Osteocyte (in vitro differentiated cells): Measurements from ENCODE around the gene ABLIM2. TPM values are rescaled to one million over a fixed set of nuclear protein-coding genes. Genes with fewer than 3 reads are reported as not detected.

Experiments used
- DNase-seq: peaks from one replicate; pipeline ENCODE4 v3.0.0; 2021; ENCODE audit warnings: mixed read lengths; ENCODE audit not compliant: unreplicated experiment; ENCODE audit errors: extremely low spot score
- H3K27ac Mint-ChIP-seq: one replicate; pipeline ENCODE4 v1.8.0; 2021; ENCODE audit warnings: mild to moderate bottlenecking, mixed read lengths; ENCODE audit not compliant: unreplicated experiment
- H3K27me3 Mint-ChIP-seq: one replicate; pipeline ENCODE4 v1.8.0; 2021; ENCODE audit warnings: mixed read lengths; ENCODE audit not compliant: unreplicated experiment
- H3K36me3 Mint-ChIP-seq: one replicate; pipeline ENCODE4 v1.8.0; 2021; ENCODE audit warnings: mixed read lengths; ENCODE audit not compliant: unreplicated experiment
- H3K4me1 Mint-ChIP-seq: one replicate; pipeline ENCODE4 v1.8.0; 2021; ENCODE audit warnings: mixed read lengths; ENCODE audit not compliant: unreplicated experiment
- H3K4me3 Mint-ChIP-seq: one replicate; pipeline ENCODE4 v1.8.0; 2021; ENCODE audit warnings: mild to moderate bottlenecking, moderate library complexity, mixed read lengths; ENCODE audit not compliant: unreplicated experiment
- H3K9me3 Mint-ChIP-seq: one replicate; pipeline ENCODE4 v1.8.0; 2021; ENCODE audit warnings: mixed read lengths; ENCODE audit not compliant: unreplicated experiment
- total RNA-seq: library from RNA; stranded (reverse); gene quantifications from 2 replicates; pipeline ENCODE4 v1.2.1, GENCODE V29; 2021
- TF ChIP-seq, protein P1 (sequence below): fragments of 200-600 bp; sonication (generic); IDR thresholded peaks from 2 replicates; pipeline ENCODE4 v1.5.0; 2021; ENCODE audit warnings: antibody characterized with exemption, mild to moderate bottlenecking, moderate library complexity

The ABLIM2 gene
- total RNA-seq, 1 donor from 2014 or later = 0.24 TPM

DNA sequence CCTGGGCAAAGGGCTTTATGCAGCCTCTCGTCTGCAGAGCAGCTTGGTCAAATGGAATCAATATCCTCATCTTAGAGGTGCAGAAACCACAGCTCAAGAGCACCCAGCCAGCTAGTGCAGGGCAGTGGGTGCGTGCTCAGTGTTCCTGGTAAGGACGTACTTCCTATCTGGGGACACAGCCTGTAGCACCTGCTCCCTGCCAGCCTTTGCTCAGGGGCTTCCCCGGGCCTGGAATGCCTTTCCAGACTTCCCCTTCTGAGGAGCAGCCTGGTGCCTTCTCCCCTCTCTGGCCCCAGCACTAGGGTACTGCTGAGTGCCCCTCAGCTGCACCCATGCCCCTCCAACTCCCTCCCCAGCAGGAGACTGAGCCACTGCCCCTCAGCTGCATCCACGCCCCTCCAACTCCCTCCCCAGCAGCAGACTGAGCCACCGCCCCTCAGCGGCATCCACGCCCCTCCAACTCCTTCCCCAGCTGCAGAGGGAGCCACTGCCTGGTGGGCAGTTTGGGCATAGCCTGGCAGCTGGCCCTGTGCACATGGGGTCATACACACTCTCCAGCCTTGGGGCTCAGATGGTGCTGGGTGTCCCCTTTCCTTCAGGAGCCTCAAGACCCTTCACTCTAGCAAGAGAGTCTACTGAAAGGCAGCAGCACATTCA lies 176.7 kb downstream of the ABLIM2 start:
- DNase-seq = no peak
- no peaks in the 10 kb centered on the region for H3K9me3 Mint-ChIP-seq
- H3K36me3 Mint-ChIP-seq = no peaks in the 10 kb centered on the region
- no peak overlapping the region for H3K27ac Mint-ChIP-seq
- TF ChIP-seq, protein P1, sequence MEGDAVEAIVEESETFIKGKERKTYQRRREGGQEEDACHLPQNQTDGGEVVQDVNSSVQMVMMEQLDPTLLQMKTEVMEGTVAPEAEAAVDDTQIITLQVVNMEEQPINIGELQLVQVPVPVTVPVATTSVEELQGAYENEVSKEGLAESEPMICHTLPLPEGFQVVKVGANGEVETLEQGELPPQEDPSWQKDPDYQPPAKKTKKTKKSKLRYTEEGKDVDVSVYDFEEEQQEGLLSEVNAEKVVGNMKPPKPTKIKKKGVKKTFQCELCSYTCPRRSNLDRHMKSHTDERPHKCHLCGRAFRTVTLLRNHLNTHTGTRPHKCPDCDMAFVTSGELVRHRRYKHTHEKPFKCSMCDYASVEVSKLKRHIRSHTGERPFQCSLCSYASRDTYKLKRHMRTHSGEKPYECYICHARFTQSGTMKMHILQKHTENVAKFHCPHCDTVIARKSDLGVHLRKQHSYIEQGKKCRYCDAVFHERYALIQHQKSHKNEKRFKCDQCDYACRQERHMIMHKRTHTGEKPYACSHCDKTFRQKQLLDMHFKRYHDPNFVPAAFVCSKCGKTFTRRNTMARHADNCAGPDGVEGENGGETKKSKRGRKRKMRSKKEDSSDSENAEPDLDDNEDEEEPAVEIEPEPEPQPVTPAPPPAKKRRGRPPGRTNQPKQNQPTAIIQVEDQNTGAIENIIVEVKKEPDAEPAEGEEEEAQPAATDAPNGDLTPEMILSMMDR = no peak
- H3K4me1 Mint-ChIP-seq = peaks cover 32% of the 10 kb centered on the region
- H3K4me3 Mint-ChIP-seq = no peak overlapping the region
- H3K27me3 Mint-ChIP-seq = no peaks in the 10 kb centered on the region

DNA sequence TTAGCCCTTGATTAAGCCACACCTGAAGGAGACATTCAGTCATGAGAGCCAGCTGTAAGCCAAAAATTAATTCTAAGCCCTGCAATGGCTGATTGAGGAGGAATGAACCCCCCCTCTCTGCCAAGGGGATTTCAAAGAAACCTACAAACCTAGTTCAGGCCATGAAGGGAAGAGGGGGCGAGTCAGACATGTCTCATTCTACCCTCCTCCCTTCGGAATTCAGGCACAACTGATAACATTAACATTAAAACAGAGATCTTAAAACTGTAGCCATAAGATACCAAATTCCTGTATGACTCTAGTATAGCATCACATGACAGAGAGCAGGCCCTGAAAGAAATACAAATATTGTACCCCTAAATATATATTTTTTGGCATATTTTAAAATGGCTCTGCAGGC lies 178.6 kb downstream of the ABLIM2 start:
- TF ChIP-seq, protein P1 = no peak
- no peaks in the 10 kb centered on the region for H3K9me3 Mint-ChIP-seq
- no peak overlapping the region for H3K27ac Mint-ChIP-seq
- H3K36me3 Mint-ChIP-seq = no peaks in the 10 kb centered on the region
- no peaks in the 10 kb centered on the region for H3K27me3 Mint-ChIP-seq
- no peak overlapping the region for H3K4me3 Mint-ChIP-seq
- DNase-seq = no peak
- peaks cover 21% of the 10 kb centered on the region for H3K4me1 Mint-ChIP-seq

DNA sequence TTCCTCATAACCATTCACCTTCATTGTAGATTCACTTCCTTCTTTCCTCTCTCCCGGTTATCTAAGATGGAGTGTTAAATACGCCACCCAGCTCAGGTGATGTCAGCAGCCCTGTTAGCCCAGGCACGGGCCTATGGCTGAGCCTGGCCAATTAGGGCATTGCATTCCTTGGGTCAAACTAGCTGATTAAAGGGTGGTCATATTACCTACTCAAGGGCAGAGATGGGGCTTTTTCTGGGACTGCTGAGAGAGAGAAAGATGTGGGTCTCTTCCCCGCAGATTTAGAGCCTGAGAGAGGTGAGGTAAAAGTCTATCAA lies 179.0 kb downstream of the ABLIM2 start:
- H3K9me3 Mint-ChIP-seq = no peaks in the 10 kb centered on the region
- TF ChIP-seq, protein P1 = no peak
- H3K36me3 Mint-ChIP-seq = no peaks in the 10 kb centered on the region
- no peak for DNase-seq
- H3K27ac Mint-ChIP-seq = no peak overlapping the region
- no peaks in the 10 kb centered on the region for H3K27me3 Mint-ChIP-seq
- H3K4me3 Mint-ChIP-seq = no peak overlapping the region
- H3K4me1 Mint-ChIP-seq = peaks cover 21% of the 10 kb centered on the region

DNA sequence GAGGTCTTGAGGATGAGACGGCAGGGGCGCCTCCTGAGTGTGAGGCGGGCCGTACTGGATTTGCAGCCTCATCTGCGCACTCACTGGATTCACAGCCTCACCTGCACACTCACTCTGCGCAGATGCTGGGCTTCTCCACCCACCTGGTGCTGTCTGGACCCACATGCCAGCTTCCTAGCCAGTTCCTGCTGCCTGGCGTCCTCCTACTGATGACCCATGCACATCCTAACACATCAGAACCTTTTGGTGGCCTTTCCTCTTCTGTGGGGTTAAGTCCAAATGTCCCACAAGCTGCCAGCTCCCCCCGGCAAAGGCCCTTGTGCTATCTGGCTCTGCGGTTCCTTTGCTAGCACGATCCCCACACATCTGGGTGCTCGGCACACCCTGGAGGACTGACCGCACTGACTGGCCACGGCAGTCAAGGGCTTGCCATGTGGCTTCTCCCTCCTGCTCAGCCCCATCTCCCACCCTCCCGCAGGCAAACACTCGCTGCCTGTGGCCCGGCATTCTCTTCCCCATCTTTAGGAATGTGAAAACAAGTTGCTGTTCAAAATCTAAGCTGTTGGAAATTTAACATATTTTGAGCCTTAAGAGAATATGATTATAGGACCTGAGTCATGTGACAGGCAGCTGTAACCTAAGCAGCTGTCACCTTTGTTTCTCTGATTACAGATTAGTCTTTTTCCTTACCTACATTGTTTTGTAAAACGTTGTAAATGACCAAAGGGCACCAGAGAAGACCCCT lies 179.5 kb downstream of the ABLIM2 start:
- Mint-ChIP-seq H3K27ac (no peak overlapping the region), H3K27me3 (no peaks in the 10 kb centered on the region), H3K4me3 (no peak overlapping the region), H3K9me3 (no peaks in the 10 kb centered on the region), H3K36me3 (no peaks in the 10 kb centered on the region), H3K4me1 (peaks cover 21% of the 10 kb centered on the region)
- TF ChIP-seq, protein P1 = no peak
- no peak for DNase-seq

DNA sequence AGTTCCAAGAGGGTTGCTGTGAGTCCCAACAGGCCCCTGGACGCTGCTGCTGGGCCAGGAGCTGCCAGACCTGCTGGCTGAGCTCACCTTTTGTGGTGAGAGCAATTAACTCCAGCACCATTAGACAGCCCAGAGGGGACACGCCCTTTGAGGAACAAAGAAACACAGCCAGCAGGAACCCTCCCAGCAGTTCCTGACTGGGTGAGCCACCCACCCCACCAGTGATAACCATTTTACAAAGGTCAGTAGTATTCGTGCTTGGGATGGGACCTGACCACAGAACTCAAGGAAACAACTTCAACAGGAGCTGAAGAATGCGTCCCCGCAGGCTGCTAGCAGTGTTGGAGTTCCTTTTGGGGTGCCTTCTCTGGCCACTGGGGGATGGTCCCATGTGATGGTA lies 180.1 kb downstream of the ABLIM2 start:
- no peaks in the 10 kb centered on the region for H3K36me3 Mint-ChIP-seq
- H3K4me3 Mint-ChIP-seq = peak overlapping the region; percentile 42
- H3K4me1 Mint-ChIP-seq = peaks cover 24% of the 10 kb centered on the region
- H3K9me3 Mint-ChIP-seq = no peaks in the 10 kb centered on the region
- TF ChIP-seq, protein P1 = no peak
- no peak for DNase-seq
- H3K27ac Mint-ChIP-seq = peak overlapping the region; percentile 86
- H3K27me3 Mint-ChIP-seq = no peaks in the 10 kb centered on the region
